GM19455 (cell line): ENCODE data around the gene BAZ1A.

Experiments
- ATAC-seq: cut with Tn5 transposase; IDR thresholded peaks from one replicate; pipeline ENCODE4 v1.9.1; 2021; ENCODE audit not compliant: unreplicated experiment

The BAZ1A gene

DNA sequence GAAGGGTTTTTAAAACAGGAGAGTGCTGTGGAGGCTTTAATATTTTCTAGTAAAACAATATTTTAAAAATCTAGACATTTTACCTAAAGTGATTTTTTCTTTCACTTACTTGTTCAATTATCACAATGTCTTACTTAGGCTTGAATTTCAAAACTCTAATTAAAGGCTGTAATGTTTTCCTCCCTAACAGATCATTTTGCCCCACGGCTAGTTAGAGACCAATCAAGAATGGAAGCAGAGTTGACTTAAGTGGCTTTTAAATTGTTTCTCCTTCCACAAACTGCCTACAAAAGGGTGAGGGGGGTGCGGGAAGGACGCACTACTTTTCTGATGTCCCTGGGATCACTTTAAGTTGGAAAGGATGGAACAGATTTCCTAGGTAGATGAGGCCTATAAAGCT, 151.3 kb downstream of the BAZ1A start:
- no peak for ATAC-seq

DNA sequence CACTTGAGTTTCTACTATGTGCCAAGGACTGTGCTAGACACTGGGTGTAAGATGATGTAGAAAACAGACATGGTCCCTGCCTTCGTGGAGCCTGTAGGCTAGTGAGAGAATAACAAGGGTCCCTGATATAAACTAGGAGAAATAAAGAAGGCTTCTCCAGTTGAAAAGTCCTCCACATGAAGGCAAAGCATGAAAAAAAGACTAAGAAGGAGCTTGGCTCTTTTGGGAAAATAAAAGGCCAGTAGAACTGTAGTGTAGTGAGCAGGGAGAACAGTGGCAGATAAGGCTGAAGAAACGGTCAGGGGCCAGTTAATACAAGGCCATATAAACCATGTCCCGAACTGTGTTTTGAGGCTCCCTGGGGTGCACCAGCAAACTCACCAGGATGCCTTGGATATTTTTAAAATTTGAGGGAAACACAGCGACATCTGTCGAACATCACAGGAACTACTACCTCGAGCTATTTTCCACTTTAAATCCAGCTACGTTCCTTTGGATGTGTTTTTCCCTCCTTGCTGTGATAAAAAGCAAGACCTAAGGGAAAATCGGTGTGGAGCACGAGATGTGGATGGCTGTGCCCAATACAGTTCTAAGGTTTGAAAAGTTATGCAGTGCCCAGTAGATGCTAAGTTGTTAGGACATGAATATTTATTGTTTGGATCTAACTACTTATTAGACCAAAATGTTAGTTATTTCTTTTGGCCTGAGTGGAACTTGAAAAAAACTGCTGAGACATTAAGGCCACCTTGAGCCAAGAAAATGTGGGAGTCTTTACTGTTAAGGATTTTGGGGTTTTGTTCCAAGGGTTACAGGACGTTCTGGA, 152.2 kb downstream of the BAZ1A start:
- no peak for ATAC-seq

DNA sequence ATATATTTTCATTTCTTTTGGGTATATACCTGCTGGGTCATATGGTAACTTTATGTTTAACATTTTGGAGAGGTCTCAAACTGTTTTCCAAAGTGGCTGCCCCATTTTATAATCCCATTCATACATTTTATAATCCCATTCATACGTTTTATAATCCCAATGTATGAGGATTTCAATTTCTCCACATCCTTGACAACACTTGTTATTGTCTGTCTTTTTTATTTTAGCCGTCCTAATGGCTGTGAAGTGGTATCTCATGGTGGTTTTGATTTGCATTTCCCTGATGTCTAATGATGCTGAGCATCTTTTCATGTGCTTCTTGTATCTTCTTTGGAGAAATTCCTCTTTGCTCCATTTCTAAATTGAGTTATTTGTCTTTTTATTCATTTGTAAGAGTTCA, 154.0 kb downstream of the BAZ1A start:
- ATAC-seq: no peak

DNA sequence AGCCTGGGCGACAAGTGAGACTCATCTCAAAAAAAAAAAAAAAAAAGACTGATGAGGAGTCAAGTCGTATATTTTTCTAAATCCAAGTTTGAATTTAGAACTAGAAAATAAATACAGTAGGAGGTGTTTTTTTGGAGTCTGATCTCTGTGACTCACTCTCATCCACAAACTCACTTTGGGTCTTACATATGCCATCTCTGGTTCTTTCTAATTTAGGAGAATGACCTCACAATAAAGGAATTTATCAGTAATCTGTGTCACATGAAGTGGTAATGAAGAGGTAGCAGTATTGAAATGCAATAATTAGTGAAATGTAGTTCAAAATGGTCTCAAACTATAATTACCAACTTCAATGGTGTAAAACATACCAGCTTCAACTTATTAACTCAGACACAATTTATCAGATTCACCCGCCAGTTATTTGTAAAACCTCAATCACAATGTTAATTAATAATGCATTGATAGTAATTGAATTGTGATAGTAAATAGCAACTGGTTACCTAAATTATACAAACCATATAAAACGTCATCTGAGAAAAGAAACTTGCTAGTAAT, 156.3 kb downstream of the BAZ1A start:
- no peak for ATAC-seq

DNA sequence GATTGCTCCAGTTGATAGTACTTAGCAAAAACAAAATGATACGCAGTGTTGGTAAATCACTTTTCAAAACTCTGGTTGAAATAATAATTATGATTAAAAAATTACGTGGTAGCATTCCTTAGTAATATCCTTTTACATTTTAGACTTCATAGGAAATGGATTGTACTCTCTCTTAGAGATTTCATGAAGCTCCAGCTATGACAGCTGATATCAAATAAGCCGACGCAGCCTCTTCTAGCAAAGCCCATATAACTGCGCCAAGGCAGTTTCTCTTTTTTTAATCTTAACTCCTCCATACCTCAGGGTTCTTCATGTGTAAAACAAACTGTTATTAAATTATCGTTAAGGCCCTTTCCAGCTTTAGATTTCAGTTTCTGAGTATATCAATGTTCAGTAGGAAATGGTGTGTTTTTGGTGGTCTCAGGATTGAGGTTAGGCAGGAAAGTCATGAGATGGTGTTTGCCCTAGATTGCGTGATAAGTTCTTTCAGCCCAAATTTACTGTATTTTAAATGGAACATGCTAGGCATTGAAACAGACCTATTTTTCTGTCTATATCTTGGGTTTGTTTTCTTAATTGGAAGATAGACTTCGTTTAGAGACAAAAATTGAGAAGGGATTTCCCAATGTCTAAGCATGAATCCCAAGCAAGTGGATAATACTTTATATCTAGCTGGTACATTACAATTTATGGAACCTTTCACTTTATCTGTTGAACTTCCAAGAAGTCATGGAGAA, 159.9 kb downstream of the BAZ1A start:
- no peak for ATAC-seq

DNA sequence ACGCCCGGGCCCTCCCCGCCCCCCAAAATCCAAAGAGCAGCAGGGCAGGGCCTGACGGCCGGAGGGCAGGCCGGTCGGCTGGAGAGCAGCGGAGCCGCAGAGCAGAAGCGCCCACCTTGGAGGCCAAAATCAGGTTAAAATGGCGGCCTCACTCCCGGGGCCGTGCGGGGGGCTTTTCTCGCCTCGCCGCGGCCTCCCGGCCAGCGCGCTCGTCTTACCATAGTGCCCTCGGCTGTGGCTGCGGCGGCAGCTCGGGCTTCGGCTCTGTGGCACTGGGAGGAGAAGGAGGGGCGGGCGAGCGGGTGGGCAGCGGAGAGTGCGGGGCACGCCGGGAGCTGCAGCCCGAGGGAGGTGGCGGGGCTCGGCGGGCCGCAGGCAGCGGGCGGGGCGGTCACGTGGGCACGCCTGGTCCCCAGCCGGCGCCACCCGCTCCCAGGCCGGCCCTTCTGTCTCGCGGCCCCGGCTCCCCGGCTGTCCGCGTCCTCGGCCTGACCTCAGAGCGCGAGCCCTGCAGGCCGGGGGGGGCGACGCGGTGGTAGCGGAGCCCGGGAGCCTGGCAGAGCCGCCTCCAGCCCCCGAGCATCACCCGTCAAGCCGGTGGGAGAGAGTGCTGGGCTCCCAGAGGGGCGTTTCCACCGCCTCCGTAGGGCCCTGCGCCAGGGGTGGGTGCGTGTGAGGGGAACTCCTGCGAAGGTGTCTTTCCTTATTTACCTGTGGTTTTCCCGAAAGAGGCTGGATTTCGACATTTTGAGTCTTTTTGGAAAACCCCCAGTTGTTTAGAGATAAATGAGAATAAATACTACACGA, 160.6 kb downstream of the BAZ1A start, which contains the start of gene CFL2:
Gene CFL2 (minus strand): TSS at position 274 of the 807 bp plus-strand sequence. CDS start 53 bp downstream, at position 221.
- ATAC-seq: peak; percentile 83

DNA sequence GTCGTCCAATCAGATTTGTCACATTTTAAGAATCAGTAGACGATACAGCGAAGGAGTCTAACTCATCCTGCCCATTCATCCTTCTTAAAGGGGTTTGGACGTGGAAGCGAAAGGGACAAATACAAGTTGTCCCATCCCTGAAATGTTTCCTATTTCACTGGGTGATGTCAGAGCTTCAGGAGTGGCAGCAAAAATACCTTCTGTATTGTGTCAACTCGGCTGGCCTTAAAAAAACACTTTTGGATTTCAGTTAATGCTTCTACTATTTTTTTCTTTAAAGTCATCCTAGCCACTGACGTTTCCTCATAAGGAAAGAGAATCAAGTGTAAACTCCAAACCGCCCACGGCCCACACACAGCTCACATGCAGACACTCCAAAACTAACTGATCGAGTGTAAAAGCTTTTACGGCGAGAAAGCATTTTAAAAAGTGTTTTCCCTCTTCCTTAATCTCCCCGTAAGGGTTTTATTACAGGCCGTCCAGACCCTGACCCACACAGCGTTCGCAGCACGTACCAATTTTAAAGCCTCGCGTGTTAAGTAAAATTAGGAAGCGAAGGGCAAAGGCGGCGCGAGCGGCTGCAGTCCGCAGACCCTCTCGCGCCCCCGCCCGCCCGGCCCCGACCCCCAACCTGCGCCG, 161.4 kb downstream of the BAZ1A start:
- ATAC-seq: peak; percentile 19

DNA sequence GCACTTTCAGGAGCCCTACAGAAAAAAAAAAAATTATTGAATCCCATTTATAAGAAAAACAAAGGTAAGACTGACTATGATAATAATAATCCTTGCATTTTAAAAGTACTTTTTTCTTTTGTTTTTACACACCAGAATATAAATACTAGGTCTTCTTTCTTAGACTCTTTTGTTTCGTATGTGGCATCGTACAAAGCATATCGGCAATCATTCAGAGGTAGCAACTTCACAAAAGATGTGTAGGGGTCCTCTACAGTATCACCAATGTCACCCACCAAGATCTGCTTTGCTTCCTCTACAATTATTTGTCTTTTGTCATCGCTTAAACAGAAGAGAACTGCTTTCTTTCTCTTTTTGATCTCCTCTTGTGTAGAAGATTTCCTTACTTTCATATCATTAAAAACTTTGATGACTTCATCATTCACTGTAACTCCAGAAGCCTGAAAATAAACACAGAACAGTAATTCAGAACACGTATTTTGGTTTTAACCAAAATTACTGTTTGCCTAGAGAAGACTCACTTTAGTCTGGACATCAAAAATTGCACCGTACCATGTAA, 162.0 kb downstream of the BAZ1A start:
- no peak for ATAC-seq

DNA sequence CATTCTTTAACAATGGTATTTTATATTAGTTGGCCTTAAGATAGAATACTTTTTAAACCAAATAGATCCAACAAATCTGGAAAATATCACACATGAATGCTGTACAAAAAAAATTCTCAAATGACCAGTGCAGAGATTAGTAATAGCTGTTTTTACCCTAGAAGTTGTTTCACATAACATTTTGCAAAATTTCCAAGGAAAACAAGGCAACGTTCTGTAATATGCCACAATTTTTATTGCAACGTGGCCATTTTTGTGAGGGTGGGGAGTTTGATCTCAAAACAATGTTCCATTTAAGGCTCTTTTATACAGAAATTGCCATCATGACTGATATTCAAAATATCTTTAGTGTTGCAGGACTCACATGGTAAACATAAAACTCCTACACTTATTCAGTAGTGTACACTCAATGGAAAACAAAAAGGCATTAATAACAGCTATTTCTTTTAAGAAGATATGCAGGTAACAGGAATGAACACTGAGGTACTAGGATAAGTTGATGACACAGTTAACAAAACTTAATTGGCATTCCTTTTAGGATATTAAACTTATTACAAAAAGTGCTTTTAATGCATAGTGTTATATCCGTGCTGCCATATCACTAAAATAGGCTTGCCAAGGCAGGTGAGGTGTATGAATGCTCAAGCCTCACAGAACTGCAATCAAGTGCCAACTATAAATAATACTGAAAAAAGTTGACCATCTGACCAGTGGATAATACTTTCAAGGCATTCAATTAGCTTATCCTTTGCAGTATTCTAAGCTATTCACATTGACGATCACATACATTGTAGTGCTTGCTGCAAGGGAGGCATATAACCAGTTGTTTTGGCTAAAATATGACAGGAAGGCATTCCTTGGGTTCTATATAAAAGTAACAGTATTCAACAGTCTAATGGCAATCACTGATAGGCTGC, 163.1 kb downstream of the BAZ1A start:
- ATAC-seq: no peak

DNA sequence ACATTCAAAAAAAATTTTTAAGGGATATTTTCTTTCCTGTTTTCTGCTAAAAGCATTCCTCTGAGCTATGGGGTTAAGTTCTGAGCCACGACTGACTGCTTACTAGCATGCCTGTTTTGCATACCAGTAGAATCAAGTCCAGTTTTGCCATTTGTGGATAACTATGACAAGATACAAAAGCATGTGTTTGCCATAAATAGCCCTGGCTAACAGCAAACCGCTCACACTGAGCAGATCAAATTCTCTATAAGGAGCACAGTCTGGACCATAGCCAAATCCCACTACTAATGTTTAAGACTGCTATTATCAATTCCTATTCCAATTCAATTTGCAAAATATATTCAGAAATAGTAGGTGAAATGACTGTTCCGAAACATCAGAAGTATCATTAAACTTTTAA, 164.0 kb downstream of the BAZ1A start:
- ATAC-seq: peak; percentile 43

DNA sequence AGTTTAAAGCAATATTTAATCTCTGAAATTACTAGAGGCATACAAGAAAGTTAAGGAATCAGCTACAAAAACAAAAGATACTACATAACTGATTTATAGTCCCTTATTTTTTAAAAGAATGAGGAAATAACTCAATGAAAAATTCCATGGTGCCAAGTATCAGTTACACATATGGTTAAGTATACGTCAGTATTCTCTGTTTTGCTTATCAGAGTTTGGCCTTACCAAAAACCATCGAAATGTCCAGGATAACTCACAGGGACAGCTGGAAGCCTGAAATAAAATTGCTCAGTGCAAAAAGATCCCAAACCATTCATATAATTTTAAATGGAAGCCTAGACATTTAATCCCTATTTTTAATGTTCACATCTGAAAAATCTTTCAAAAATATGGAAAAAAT, 164.4 kb downstream of the BAZ1A start:
- ATAC-seq: no peak

DNA sequence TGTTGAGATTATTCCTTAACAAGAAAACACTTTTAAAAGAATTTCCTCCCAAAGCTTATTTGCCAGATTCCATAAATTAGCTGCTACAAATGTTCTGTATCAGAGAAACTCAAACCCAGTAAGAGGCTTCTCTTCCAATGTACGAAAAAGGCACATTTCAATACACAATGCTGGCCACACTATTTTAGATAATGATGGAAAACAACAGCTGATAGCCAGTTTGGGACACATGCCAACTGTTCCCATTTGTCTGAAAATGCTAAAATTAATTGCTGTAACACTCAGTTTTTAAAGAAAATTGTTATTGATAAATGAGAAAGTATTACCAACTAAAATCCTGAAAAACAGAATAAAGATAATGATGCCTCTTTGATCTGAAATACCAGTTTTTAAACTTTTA, 165.2 kb downstream of the BAZ1A start:
- no peak for ATAC-seq

DNA sequence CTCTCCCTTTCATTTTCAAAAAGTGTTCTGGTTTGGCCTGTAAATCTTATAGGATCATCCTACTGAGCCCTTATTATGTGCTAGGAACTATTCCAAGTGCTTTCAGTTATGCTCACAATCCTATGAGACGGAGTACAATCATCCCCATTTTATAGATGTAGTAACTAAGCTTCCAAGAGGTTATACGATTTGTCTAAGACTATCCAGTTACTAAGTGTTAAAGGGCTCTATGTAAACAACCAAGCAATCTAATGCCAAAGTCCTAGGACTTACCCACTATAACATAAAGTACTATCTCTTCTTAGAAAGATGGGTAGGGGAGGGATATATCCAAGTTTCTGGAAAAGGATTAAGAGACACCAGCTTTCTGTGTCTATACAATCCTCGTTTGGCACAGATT, 167.4 kb downstream of the BAZ1A start:
- ATAC-seq: no peak
